Lung (tissue), 12 donors: Measurements from ENCODE around the gene H2AZ1. TPM values are rescaled to one million over a fixed set of nuclear protein-coding genes. Genes with fewer than 3 reads are reported as not detected.

ENCODE experiments used
- ATAC-seq: fragments of 200-7000 bp; cut with Tn5 transposase; one replicate; pipeline ENCODE4 v1.9.1; 2020; ENCODE audit warnings: moderate number of reproducible peaks; ENCODE audit not compliant: insufficient read depth, low FRiP score
- DNase-seq, 3 donors: peaks; one replicate each; pipeline ENCODE4 v3.0.0-alpha.2; 2013 to 2017
- H3K27ac ChIP-seq, 2 donors: one replicate each; pipeline ENCODE4 v1.5.1; 2013; ENCODE audit warnings: mild to moderate bottlenecking in 2 of 2, moderate library complexity in 2 of 2, control low read depth in 1 of 2, inconsistent platforms in 1 of 2, low read depth in 1 of 2, low read length in 1 of 2
- H3K27me3 ChIP-seq, 3 donors: one replicate each; pipeline ENCODE4 v1.5.1; 2013; ENCODE audit warnings: low read length in 2 of 3; ENCODE audit not compliant: control insufficient read depth in 3 of 3, insufficient read depth in 3 of 3
- H3K36me3 ChIP-seq, 4 donors: one replicate each; pipeline ENCODE4 v1.5.1; 2013; ENCODE audit warnings: low read length in 4 of 4, mild to moderate bottlenecking in 1 of 4, moderate library complexity in 1 of 4; ENCODE audit not compliant: control insufficient read depth in 4 of 4, insufficient read depth in 4 of 4
- H3K4me1 ChIP-seq, 5 donors: one replicate each; pipeline ENCODE4 v1.5.1; 2013; ENCODE audit warnings: low read length in 5 of 5, mild to moderate bottlenecking in 2 of 5, moderate library complexity in 1 of 5; ENCODE audit not compliant: control insufficient read depth in 5 of 5, insufficient read depth in 5 of 5
- H3K4me3 ChIP-seq: one replicate; pipeline ENCODE4 v1.5.1; 2013; ENCODE audit warnings: mild to moderate bottlenecking, control low read depth, moderate library complexity
- H3K9ac ChIP-seq, 2 donors: one replicate each; pipeline ENCODE4 v1.5.1; 2013; ENCODE audit warnings: low read length in 2 of 2, control low read depth in 1 of 2; ENCODE audit not compliant: insufficient read depth in 1 of 2
- H3K9me3 ChIP-seq, 4 donors: one replicate each; pipeline ENCODE4 v1.5.1; 2013; ENCODE audit warnings: low read length in 3 of 4, mild to moderate bottlenecking in 1 of 4, moderate library complexity in 1 of 4; ENCODE audit not compliant: control insufficient read depth in 4 of 4, insufficient read depth in 3 of 4
- CTCF ChIP-seq: IDR thresholded peaks from 2 replicates; pipeline ENCODE4 v1.5.1; 2012; ENCODE audit warnings: mild to moderate bottlenecking; ENCODE audit errors: control extremely low read depth, extremely low read depth
- whole genome bisulfite sequencing, 2 donors: extraction: QIAGEN DNeasy Blood & Tissue Kit; methylation state at CpG; one replicate each; pipeline ENCODE4 v1.1.7; 2013; 5-methylcytosine and 5-hydroxymethylcytosine counted together
- polyA plus RNA-seq, 2 donors: library from polyadenylated mRNA; stranded (reverse); fragments of 200-250 nt; gene quantifications; one replicate each; pipeline ENCODE4 v1.2.1, GENCODE V29; 2013
- total RNA-seq, 2 donors: library from RNA; depleted of rRNA in 1 of 2; stranded (reverse); fragments of >200 nt in 1 of 2; gene quantifications; one replicate each; pipeline ENCODE4 v1.2.1, GENCODE V29; 2014 to 2021
- donor health status: control.
- donor health status: control.
- donor health status: Bipolar disorder and iron deficiency.
- donor health status: healthy.
- donor health status: DM: yes; HTN: yes; CAD: no.

The H2AZ1 gene
- total and polyA plus RNA-seq, 4 donors, result 110 to 229 (median 144) TPM

DNA sequence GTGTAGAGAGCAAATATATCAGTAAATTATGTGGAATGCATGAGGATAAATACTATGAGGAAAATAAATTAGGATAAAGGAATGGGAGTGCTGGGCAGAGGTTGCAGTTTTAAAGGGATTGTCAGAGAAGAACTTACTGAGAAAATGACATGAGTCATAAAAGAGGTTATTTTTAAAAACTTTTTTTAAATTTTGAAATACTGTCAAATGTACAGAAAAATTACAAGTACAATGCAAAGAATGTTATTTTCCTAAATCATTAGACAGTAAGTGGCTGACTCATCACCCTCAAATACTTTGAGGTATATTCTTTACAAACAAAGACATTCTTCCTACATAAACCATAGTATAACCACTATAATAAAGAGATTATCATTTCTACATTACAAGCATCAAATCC is 29.8 kb upstream of the H2AZ1 start:
- Histone ChIP-seq H3K36me3 (no peaks in the 10 kb centered on the region), H3K4me3 (no peak overlapping the region), H3K27me3 (no peaks in the 10 kb centered on the region), H3K4me1 (no peaks in the 10 kb centered on the region), H3K27ac (no peak overlapping the region), H3K9me3 (peaks cover 0 to 4% (median 0%) of the 10 kb centered on the region in 4 donors), H3K9ac (no peak overlapping the region)
- no peak for TF ChIP-seq CTCF
- ATAC-seq (no peak), DNase-seq (no peak)

GRCh38 chr4:99971453-99972111 is 21.5 kb upstream of the H2AZ1 start:
- Histone ChIP-seq H3K36me3 (no peaks in the 10 kb centered on the region), H3K4me1 (no peaks in the 10 kb centered on the region), H3K4me3 (no peak overlapping the region), H3K9me3 (peaks cover 0 to 5% (median 2%) of the 10 kb centered on the region in 4 donors), H3K9ac (no peak overlapping the region), H3K27ac (no peak overlapping the region), H3K27me3 (no peaks in the 10 kb centered on the region)
- WGBS, 2 donors, result 94 to 97% methylated on average over 12 of the region's 12 CpGs
- no peak for ATAC-seq
- DNase-seq, result no peak
- no peak for TF ChIP-seq CTCF

DNA sequence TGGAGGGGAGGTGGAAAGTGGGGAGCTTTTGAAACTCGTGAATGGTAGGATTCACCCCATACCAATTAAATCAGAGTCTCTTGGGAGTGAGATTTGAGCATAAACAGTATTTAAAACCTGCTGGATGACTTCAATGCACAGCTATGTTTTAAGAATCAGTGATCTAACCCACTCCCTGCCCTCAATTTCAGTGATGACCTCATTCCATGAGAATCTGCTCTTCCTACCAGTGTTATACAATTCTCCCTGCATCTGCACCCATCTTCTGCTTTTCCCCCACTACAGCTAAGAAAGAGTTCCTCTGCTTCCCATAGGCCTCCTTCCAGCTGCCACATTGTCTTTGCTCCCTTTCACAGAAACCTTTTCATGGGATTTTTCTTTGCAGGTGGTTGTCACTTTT is 18.3 kb upstream of the H2AZ1 start:
- ATAC-seq, result no peak
- no peaks in the 10 kb centered on the region for H3K36me3 ChIP-seq
- no peak overlapping the region for H3K4me3 ChIP-seq
- no peaks in the 10 kb centered on the region for H3K27me3 ChIP-seq
- no peak overlapping the region for H3K9ac ChIP-seq
- 63 to 97% methylated on average over 1 of the region's 1 CpG for WGBS, 2 donors
- TF ChIP-seq CTCF, result no peak
- no peaks in the 10 kb centered on the region for H3K4me1 ChIP-seq
- peaks cover 0 to 5% (median 0%) of the 10 kb centered on the region in 4 donors for H3K9me3 ChIP-seq
- no peak for DNase-seq
- no peak overlapping the region for H3K27ac ChIP-seq

DNA sequence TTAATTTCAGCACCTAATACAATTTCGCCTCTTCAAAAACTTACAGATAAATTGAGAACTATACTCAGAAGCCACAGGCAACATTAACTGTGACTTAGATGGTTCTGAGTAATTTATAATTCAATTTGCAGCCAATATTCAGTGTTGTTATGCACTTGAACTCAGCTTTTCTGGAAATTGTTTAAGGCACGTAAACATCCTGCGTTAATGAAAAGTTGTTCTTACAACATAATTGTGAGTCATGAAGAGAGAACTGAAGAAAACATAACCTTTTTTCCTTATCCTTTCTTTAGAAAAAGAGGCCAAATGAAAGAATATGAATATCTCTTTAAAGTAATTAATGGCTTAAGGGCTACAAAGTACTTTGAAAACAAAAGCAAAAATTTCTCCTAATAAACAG is 16.6 kb upstream of the H2AZ1 start:
- TF ChIP-seq CTCF, result no peak
- no peak overlapping the region for H3K4me3 ChIP-seq
- H3K4me1 ChIP-seq, result no peaks in the 10 kb centered on the region
- peaks cover 0 to 5% (median 0%) of the 10 kb centered on the region in 4 donors for H3K9me3 ChIP-seq
- no peak overlapping the region for H3K27ac ChIP-seq
- no peaks in the 10 kb centered on the region for H3K36me3 ChIP-seq
- no peak for ATAC-seq
- no peak for DNase-seq
- H3K27me3 ChIP-seq, result no peaks in the 10 kb centered on the region
- 90 to 94% methylated on average over 3 of the region's 3 CpGs for WGBS, 2 donors
- H3K9ac ChIP-seq, result no peak overlapping the region
